ENCODE data around the gene OAS1. TPM values are rescaled to one million over a fixed set of nuclear protein-coding genes. Genes with fewer than 3 reads are reported as not detected.

The OAS1 gene
- total RNA-seq, 6 experiments from 2014 or later: not detected

GRCh38 chr12:112937741-112938719, 31.3 kb downstream of the OAS1 start, which contains the start of gene OAS3:
OAS3 (plus strand) TSS chr12:112938474; CDS start chr12:112938531, 57 bp downstream.
- Mint-ChIP-seq H3K27me3 (ENCODE audit: insufficient read depth) (no peaks in the 10 kb centered on the region), H3K36me3 (ENCODE audit: low read depth) (no peaks in the 10 kb centered on the region), H3K9me3 (no peaks in the 10 kb centered on the region), H3K27ac (peak within 1 kb of the TSS; percentile 81), H3K4me1 (ENCODE audit: low read depth) (peaks cover 24% of the 10 kb centered on the region), H3K4me3 (peak within 1 kb of the TSS; percentile 96)
- no peak for TF ChIP-seq CTCF (IDR thresholded peaks at IDR 0.05)
- peak; percentile 48 for DNase-seq

GRCh38 chr12:112938751-112939150, 32.0 kb downstream of the OAS1 start:
- no peak for DNase-seq
- Mint-ChIP-seq H3K36me3 (ENCODE audit: low read depth) (no peaks in the 10 kb centered on the region), H3K27ac (peak overlapping the region; percentile 81), H3K27me3 (ENCODE audit: insufficient read depth) (no peaks in the 10 kb centered on the region), H3K4me3 (peak overlapping the region; percentile 96), H3K9me3 (no peaks in the 10 kb centered on the region), H3K4me1 (ENCODE audit: low read depth) (peaks cover 24% of the 10 kb centered on the region)
- no peak for TF ChIP-seq CTCF (IDR thresholded peaks at IDR 0.05)

GRCh38 chr12:112939761-112940381, 33.1 kb downstream of the OAS1 start:
- Mint-ChIP-seq H3K9me3 (no peaks in the 10 kb centered on the region), H3K4me3 (peak overlapping the region; percentile 96), H3K4me1 (ENCODE audit: low read depth) (peaks cover 24% of the 10 kb centered on the region), H3K27me3 (ENCODE audit: insufficient read depth) (no peaks in the 10 kb centered on the region), H3K27ac (no peak overlapping the region), H3K36me3 (ENCODE audit: low read depth) (no peaks in the 10 kb centered on the region)
- DNase-seq: no peak
- TF ChIP-seq CTCF (IDR thresholded peaks at IDR 0.05): no peak

GRCh38 chr12:112941528-112942335, 35.0 kb downstream of the OAS1 start:
- Mint-ChIP-seq H3K4me3 (no peak overlapping the region), H3K36me3 (ENCODE audit: low read depth) (no peaks in the 10 kb centered on the region), H3K4me1 (ENCODE audit: low read depth) (peaks cover 24% of the 10 kb centered on the region), H3K27ac (no peak overlapping the region), H3K9me3 (no peaks in the 10 kb centered on the region), H3K27me3 (ENCODE audit: insufficient read depth) (no peaks in the 10 kb centered on the region)
- TF ChIP-seq CTCF (IDR thresholded peaks at IDR 0.05): no peak
- no peak for DNase-seq

GRCh38 chr12:112942572-112942971, 35.8 kb downstream of the OAS1 start:
- TF ChIP-seq CTCF (IDR thresholded peaks at IDR 0.05): no peak
- Mint-ChIP-seq H3K4me3 (no peak overlapping the region), H3K27me3 (ENCODE audit: insufficient read depth) (no peaks in the 10 kb centered on the region), H3K9me3 (no peaks in the 10 kb centered on the region), H3K4me1 (ENCODE audit: low read depth) (peaks cover 24% of the 10 kb centered on the region), H3K36me3 (ENCODE audit: low read depth) (peaks cover 7% of the 10 kb centered on the region; the same call in 1 of the 2 replicates), H3K27ac (no peak overlapping the region)
- no peak for DNase-seq
